ENCODE data around the gene HMCN2.

Gene HMCN2

GRCh38 chr9:130407916-130408663 lies 142.5 kb downstream of the HMCN2 start:
- no peak overlapping the region for H3K27ac ChIP-seq
- no peak for TF ChIP-seq CTCF (conservative IDR thresholded peaks at IDR 0.05)
- no peak for TF ChIP-seq ZFX (IDR thresholded peaks at IDR 0.05)

- TF ChIP-seq ZFX (IDR thresholded peaks at IDR 0.05) (no peak), CTCF (conservative IDR thresholded peaks at IDR 0.05) (no peak)
- no peak overlapping the region for H3K27ac ChIP-seq
These were observed 143.1 kb downstream of the HMCN2 start for GRCh38 chr9:130408669-130409068.

- no peak overlapping the region for H3K27ac ChIP-seq
- no peak for TF ChIP-seq ZFX (IDR thresholded peaks at IDR 0.05)
- no peak for TF ChIP-seq CTCF (conservative IDR thresholded peaks at IDR 0.05)
These were observed 143.7 kb downstream of the HMCN2 start for GRCh38 chr9:130409246-130409645.

GRCh38 chr9:130410443-130410842 lies 144.9 kb downstream of the HMCN2 start:
- no peak overlapping the region for H3K27ac ChIP-seq
- no peak for TF ChIP-seq CTCF (conservative IDR thresholded peaks at IDR 0.05)
- no peak for TF ChIP-seq ZFX (IDR thresholded peaks at IDR 0.05)

- TF ChIP-seq CTCF (conservative IDR thresholded peaks at IDR 0.05) (no peak), ZFX (IDR thresholded peaks at IDR 0.05) (no peak)
These were observed 146.0 kb downstream of the HMCN2 start for GRCh38 chr9:130411566-130411915.

GRCh38 chr9:130414081-130414731 lies 148.6 kb downstream of the HMCN2 start:
- peak overlapping the region; percentile 90 for H3K27ac ChIP-seq
- TF ChIP-seq CTCF (conservative IDR thresholded peaks at IDR 0.05): no peak
- TF ChIP-seq ZFX (IDR thresholded peaks at IDR 0.05): no peak

More at GRCh38 chr9:130411566-130411915, 146.0 kb downstream of the HMCN2 start:
- H3K27ac ChIP-seq: no peak overlapping the region

- TF ChIP-seq ZFX (IDR thresholded peaks at IDR 0.05) (no peak), CTCF (conservative IDR thresholded peaks at IDR 0.05) (no peak)
- H3K27ac ChIP-seq: peak overlapping the region; percentile 90
These were observed 149.6 kb downstream of the HMCN2 start for GRCh38 chr9:130414910-130415746.
